Heart left ventricle (tissue), 16 donors: Measurements from ENCODE around the gene KCNJ16. TPM values are rescaled to one million over a fixed set of nuclear protein-coding genes. Genes with fewer than 3 reads are reported as not detected.

ENCODE experiments used
- ATAC-seq, 4 donors: fragments of 200-7000 bp; cut with Tn5 transposase; one replicate each; pipeline ENCODE4 v1.9.1; 2020 to 2022; ENCODE audit warnings: moderate library complexity in 4 of 4, mild to moderate bottlenecking in 3 of 4, moderate number of reproducible peaks in 1 of 4
- DNase-seq, 5 donors: peaks; one replicate each; pipeline ENCODE4 v3.0.0-alpha.2; 2020
- H3K27ac ChIP-seq, 12 donors: fragments of 200-600 bp; sonication (generic) in 4 of 12; one replicate each; pipeline versions ENCODE4 v1.5.0 to v1.8.0; 2016 to 2022; ENCODE audit warnings: mild to moderate bottlenecking in 2 of 12
- H3K27me3 ChIP-seq, 9 donors: fragments of 200-600 bp; sonication (generic) in 2 of 9; one replicate each; pipeline versions ENCODE4 v1.5.1 to v1.8.0; 2016 to 2022; ENCODE audit warnings: mild to moderate bottlenecking in 3 of 9
- H3K36me3 ChIP-seq, 9 donors: fragments of 200-600 bp; sonication (generic) in 2 of 9; one replicate each; pipeline versions ENCODE4 v1.5.0 to v1.8.0; 2018 to 2022; ENCODE audit warnings: mild to moderate bottlenecking in 2 of 9
- H3K4me1 ChIP-seq, 12 donors: fragments of 200-600 bp; sonication (generic) in 4 of 12; one replicate each; pipeline versions ENCODE4 v1.5.0 to v1.8.0; 2016 to 2022; ENCODE audit warnings: mild to moderate bottlenecking in 3 of 12
- H3K4me3 ChIP-seq, 12 donors: fragments of 200-600 bp; sonication (generic) in 4 of 12; one replicate each; pipeline versions ENCODE4 v1.5.0 to v1.8.0; 2017 to 2022; ENCODE audit warnings: mild to moderate bottlenecking in 9 of 12, moderate library complexity in 4 of 12
- H3K9me3 ChIP-seq, 12 donors: fragments of 200-600 bp; sonication (generic) in 4 of 12; one replicate each; pipeline versions ENCODE4 v1.5.0 to v1.8.0; 2016 to 2022; ENCODE audit warnings: mild to moderate bottlenecking in 1 of 12
- POLR2A ChIP-seq, 2 donors: fragments of 450-650 bp; IDR thresholded peaks; one replicate each; pipeline ENCODE4 v1.6.1; 2017; ENCODE audit warnings: antibody characterized with exemption in 2 of 2, mild to moderate bottlenecking in 2 of 2, moderate library complexity in 2 of 2
- WGBS, 4 donors: extraction: QIAGEN DNeasy Blood & Tissue Kit in 2 of 4; methylation state at CpG; one replicate each; pipeline versions ENCODE4 v1.1.5 to v1.1.7; 2013 to 2018; 5-methylcytosine and 5-hydroxymethylcytosine counted together
- intact Hi-C, 10 donors: fragments of 100-400 bp; cut with DNase I; formaldehyde crosslinking; loops; one replicate each; pipeline versions ENCODE4 v1.11.1 to v1.14.2; 2022
- polyA plus RNA-seq, 2 donors: library from polyadenylated mRNA; stranded (reverse); fragments of 200-250 nt; gene quantifications; one replicate each; pipeline ENCODE4 v1.2.3, GENCODE V29; 2013
- total RNA-seq, 9 donors: library from RNA; depleted of rRNA in 2 of 9; stranded (reverse); fragments of >200 nt in 2 of 9; fragmentation: NEBNext Ultra II Directional in 3 of 9; extraction: Animal tissue kit (Norgen Biotek cat#: 25700) in 3 of 9; gene quantifications; one replicate each; pipeline versions ENCODE4 v1.1.0 to v1.2.4, GENCODE V29; 2016 to 2023
- TF ChIP-seq, protein P1 (sequence below), 12 donors: fragments of 200-600 bp; sonication (generic) in 4 of 12; IDR thresholded peaks; one replicate each; pipeline versions ENCODE4 v1.5.0 to v1.8.0; 2018 to 2022; ENCODE audit warnings: antibody characterized with exemption in 12 of 12, mild to moderate bottlenecking in 5 of 12
- donor health status: ischemic (EF 13 %, LVEDD 7.1; RV severe dilation, severe dysfunction).
- donor health status: healthy with polysubstance abuse.
- donor health status: DM: no; HTN: yes; CAD: no.
- donor health status: DM: no; HTN: no; CAD: no.
- donor health status: ischemic (EF 25% LVEDD 6.9; RV normal size, moderate dysfunction).
- donor health status: ischemic (EF 25% LVEDD 5.7; RV mildly dilated, moderate dysfunction).
- donor health status: healthy.
- donor health status: DM: yes; HTN: yes; CAD: no.
- donor health status: ischemic (EF 35%, LVEDD 5.7; RV mildly dilated, moderate dysfunction).
- donor health status: nonischemic (EF 11% LVEDD 7.7; RV severe dilation, severe dysfunction).
- donor health status: DM: yes; HTN: yes; CAD: no.
- donor health status: PGD.
- donor health status: ischemic (EF 29% LVEDD 5.4; RV normal size, mild dysfunction).
- donor health status: nonischemic (EF 23%, LVEDD 6.1; RV moderate dilation, normal function).

KCNJ16 gene
- total and polyA plus RNA-seq, 11 donors = 0.04 to 0.34 TPM; not detected in 9

DNA sequence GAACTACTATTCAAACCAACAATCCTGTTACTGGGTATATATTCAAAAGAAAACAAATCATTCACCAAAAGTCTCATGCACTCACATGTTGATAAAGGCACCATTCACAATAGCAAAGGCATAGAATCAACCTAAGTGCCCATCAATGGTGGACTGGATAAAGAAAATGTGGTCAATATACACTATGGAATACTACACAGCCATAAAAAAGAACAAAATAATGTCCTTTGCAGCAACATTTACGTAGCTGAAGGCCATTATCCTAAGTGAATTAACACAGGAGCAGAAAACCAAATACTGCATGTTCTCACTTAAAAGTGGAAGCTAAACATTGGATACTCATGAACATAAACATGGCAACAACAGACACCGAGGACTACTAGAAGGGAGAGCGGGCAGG lies 41.9 kb downstream of the KCNJ16 start:
- H3K27me3 ChIP-seq = no peaks in the 10 kb centered on the region
- ATAC-seq (no peak), DNase-seq (no peak)
- H3K27ac ChIP-seq = no peak overlapping the region
- H3K4me1 ChIP-seq = peaks cover 0 to 26% (median 0%) of the 10 kb centered on the region in 12 donors
- WGBS, 4 donors = 95 to 99% (median 96%) methylated on average over 3 of the region's 3 CpGs
- TF ChIP-seq POLR2A (IDR thresholded peaks at IDR 0.05) = no peak
- TF ChIP-seq, protein P1, sequence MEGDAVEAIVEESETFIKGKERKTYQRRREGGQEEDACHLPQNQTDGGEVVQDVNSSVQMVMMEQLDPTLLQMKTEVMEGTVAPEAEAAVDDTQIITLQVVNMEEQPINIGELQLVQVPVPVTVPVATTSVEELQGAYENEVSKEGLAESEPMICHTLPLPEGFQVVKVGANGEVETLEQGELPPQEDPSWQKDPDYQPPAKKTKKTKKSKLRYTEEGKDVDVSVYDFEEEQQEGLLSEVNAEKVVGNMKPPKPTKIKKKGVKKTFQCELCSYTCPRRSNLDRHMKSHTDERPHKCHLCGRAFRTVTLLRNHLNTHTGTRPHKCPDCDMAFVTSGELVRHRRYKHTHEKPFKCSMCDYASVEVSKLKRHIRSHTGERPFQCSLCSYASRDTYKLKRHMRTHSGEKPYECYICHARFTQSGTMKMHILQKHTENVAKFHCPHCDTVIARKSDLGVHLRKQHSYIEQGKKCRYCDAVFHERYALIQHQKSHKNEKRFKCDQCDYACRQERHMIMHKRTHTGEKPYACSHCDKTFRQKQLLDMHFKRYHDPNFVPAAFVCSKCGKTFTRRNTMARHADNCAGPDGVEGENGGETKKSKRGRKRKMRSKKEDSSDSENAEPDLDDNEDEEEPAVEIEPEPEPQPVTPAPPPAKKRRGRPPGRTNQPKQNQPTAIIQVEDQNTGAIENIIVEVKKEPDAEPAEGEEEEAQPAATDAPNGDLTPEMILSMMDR (IDR thresholded peaks at IDR 0.05) = no peak
- peaks cover 0 to 23% (median 0%) of the 10 kb centered on the region in 12 donors for H3K9me3 ChIP-seq
- intact Hi-C loops = no loop called here
- no peaks in the 10 kb centered on the region for H3K36me3 ChIP-seq
- H3K4me3 ChIP-seq = no peak overlapping the region

DNA sequence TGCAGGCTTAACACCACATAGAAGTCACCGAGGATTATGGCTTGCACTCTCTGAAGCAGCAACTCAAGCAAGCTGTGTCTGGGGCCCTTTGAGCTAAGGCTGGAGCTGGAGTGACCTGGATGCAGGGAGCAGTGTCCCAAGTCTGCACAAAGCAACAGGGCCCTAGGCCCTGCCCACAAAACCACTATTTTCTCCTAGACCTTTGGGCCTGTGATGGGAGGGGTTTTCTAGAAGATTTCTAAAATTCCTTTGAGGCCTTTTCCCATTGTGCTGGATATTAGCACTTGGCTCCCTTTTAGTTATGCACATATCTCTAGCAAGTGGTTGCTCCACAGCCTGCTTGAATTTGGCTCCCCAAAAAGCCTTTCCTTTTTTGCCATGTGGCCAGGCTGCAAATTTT lies 44.5 kb downstream of the KCNJ16 start:
- DNase-seq = no peak
- Histone ChIP-seq H3K4me3 (no peak overlapping the region), H3K27me3 (no peaks in the 10 kb centered on the region), H3K9me3 (peaks cover 0 to 23% (median 0%) of the 10 kb centered on the region in 12 donors), H3K36me3 (no peaks in the 10 kb centered on the region), H3K27ac (no peak overlapping the region), H3K4me1 (peaks cover 0 to 51% (median 0%) of the 10 kb centered on the region in 12 donors)
- ATAC-seq = no peak
- intact Hi-C loops = no loop called here
- 95 to 100% (median 99%) methylated on average over 1 of the region's 1 CpG for WGBS, 4 donors
- TF ChIP-seq POLR2A (IDR thresholded peaks at IDR 0.05) = no peak
- TF ChIP-seq, protein P1 (IDR thresholded peaks at IDR 0.05) = no peak

DNA sequence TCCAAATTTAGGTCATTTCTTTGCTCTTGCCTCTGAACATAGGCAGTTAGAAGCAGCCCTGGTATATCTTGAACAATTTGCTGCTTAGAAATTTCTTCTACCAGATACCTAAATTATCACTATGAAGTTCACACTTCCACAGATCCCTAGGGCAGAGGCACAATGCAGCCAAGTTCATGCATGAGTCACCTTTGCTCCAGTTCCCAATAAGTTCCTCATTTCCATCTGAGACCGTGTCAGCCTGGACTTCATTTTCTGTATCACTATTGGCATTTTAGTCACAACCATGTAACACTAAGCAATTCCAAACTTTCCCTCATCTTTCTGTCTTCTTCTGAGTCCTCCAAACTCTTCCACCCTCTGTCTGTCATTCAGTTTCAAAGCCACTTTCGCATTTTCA lies 45.0 kb downstream of the KCNJ16 start:
- no peak for ATAC-seq

DNA sequence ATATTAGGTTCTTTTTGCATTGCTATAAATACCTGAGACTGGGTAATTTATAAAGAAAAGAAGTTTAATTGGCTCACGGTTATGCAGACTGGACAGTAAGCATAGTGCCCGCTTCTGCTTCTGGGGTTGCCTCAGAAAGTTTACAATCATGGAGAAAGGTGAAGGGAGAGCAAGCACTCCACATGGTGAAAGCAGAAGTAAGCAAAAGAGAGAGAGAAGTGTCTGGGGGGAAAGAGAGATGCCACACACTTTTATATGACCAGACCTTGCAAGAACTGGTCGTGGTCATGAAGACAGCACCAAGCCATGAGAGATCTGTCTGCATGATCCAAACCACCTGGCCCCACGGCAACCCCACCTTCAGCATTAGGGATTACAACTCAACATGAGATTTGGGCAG lies 45.4 kb downstream of the KCNJ16 start:
- no peak overlapping the region for H3K27ac ChIP-seq
- no peaks in the 10 kb centered on the region for H3K27me3 ChIP-seq
- no peak overlapping the region for H3K4me3 ChIP-seq
- intact Hi-C loops = no loop called here
- WGBS, 4 donors = 75 to 83% (median 81%) methylated on average over 4 of the region's 4 CpGs
- DNase-seq (no peak), ATAC-seq (no peak)
- H3K36me3 ChIP-seq = no peaks in the 10 kb centered on the region
- TF ChIP-seq, protein P1 (IDR thresholded peaks at IDR 0.05) = no peak
- TF ChIP-seq POLR2A (IDR thresholded peaks at IDR 0.05) = no peak
- peaks cover 0 to 52% (median 0%) of the 10 kb centered on the region in 12 donors for H3K4me1 ChIP-seq
- H3K9me3 ChIP-seq = peaks cover 0 to 23% (median 0%) of the 10 kb centered on the region in 12 donors

More for the DNA sequence above, 45.0 kb downstream of the KCNJ16 start:
- WGBS, 4 donors = 72 to 77% (median 74%) methylated on average over 2 of the region's 2 CpGs
- Histone ChIP-seq H3K4me1 (peaks cover 0 to 52% (median 0%) of the 10 kb centered on the region in 12 donors), H3K27me3 (no peaks in the 10 kb centered on the region), H3K36me3 (no peaks in the 10 kb centered on the region), H3K4me3 (no peak overlapping the region), H3K27ac (no peak overlapping the region), H3K9me3 (peaks cover 0 to 23% (median 0%) of the 10 kb centered on the region in 12 donors)
- TF ChIP-seq, protein P1 (IDR thresholded peaks at IDR 0.05) = no peak
- no peak for TF ChIP-seq POLR2A (IDR thresholded peaks at IDR 0.05)
- intact Hi-C loops = no loop called here
- no peak for DNase-seq
